HepG2 (cell line): Measurements from ENCODE around the gene MAP7D3. TPM values are rescaled to one million over a fixed set of nuclear protein-coding genes. Genes with fewer than 3 reads are reported as not detected.

Experiments used
- ATAC-seq: fragments of 200-7000 bp; cut with Tn5 transposase; 3 replicates; pipeline ENCODE4 v1.9.1; 2020; ENCODE audit warnings: mild to moderate bottlenecking, moderate library complexity
- BruUV-seq: library from RNA; stranded (reverse); fragments of 400-500 nt; replicated peaks from 2 replicates; lab custom pipeline; 2021; lab: Mats Ljungman, UMichigan
- CTCF ChIA-PET: fragments of 300-600 bp; formaldehyde crosslinking; extraction: SDS; loops from one replicate; lab custom pipeline; 2021; ENCODE audit warnings: low total read pairs, inconsistent platforms, low intra/inter-chr PET ratio; lab: Yijun Ruan, JAX
- POLR2A ChIA-PET: fragments of 350-600 bp; sonication (Branson Sonifier 250); formaldehyde crosslinking; loops from one replicate; lab custom pipeline; 2020; ENCODE audit warnings: antibody characterized with exemption, inconsistent platforms; lab: Yijun Ruan, JAX
- DNase-seq: peaks from one replicate; pipeline ENCODE4 v3.0.0-alpha.2; 2015; ENCODE audit warnings: low spot score
- FAIRE-seq: peaks from 3 replicates; lab custom pipeline; 2011; peaks lifted over from hg19 to GRCh38; lab: Jason Lieb, UNC
- H2AFZ ChIP-seq: one replicate; pipeline ENCODE4 v1.6.1; 2011; ENCODE audit warnings: low read length, inconsistent platforms
- H3K27ac ChIP-seq: fragments of 300-600 bp; 3 replicates; pipeline ENCODE4 v1.8.0; 2011; ENCODE audit warnings: mixed run types, mild to moderate bottlenecking, mixed read lengths, low read length, inconsistent platforms; ENCODE audit not compliant: insufficient read depth; ENCODE audit errors: extremely low read length
- H3K27me3 ChIP-seq, 2 experiments: fragments of 200-600 bp in 1 of 2; 2 replicates in 1 of 2; 3 replicates in 1 of 2; pipeline versions ENCODE4 v1.6.0 to v1.8.0; 2011; ENCODE audit warnings: low read length in 2 of 2, mild to moderate bottlenecking in 2 of 2, moderate library complexity in 2 of 2, inconsistent platforms in 1 of 2; ENCODE audit not compliant: insufficient read depth in 2 of 2, control insufficient read depth in 1 of 2
- H3K36me3 ChIP-seq, 2 experiments: fragments of 200-600 bp in 1 of 2; replicated peaks in 1 of 2; 2 replicates in 1 of 2; 3 replicates in 1 of 2; pipeline versions ENCODE4 v1.5.1 to v1.8.0; 2011; ENCODE audit warnings: low read length in 2 of 2, inconsistent platforms in 1 of 2; ENCODE audit not compliant: insufficient read depth in 2 of 2, control insufficient read depth in 1 of 2
- H3K4me1 ChIP-seq: 2 replicates; pipeline ENCODE4 v1.5.1; 2012; ENCODE audit warnings: low read length, inconsistent platforms; ENCODE audit not compliant: insufficient read depth
- H3K4me2 ChIP-seq: 2 replicates; pipeline ENCODE4 v1.6.0; 2011; ENCODE audit warnings: low read depth, low read length, inconsistent platforms
- H3K4me3 ChIP-seq, 3 experiments: fragments of 200-600 bp in 1 of 3; sonication (generic), shearing (Covaris generic) in 1 of 3; replicated peaks in 1 of 3; 2 replicates each; pipeline ENCODE4 v1.5.1; 2011 to 2016; ENCODE audit warnings: low read length in 3 of 3, inconsistent platforms in 2 of 3, low read depth in 2 of 3, mild to moderate bottlenecking in 2 of 3, control low read depth in 1 of 3, mixed read lengths in 1 of 3; ENCODE audit not compliant: insufficient read depth in 1 of 3
- H3K79me2 ChIP-seq: one replicate; pipeline ENCODE4 v1.6.1; 2011; ENCODE audit warnings: low read length, inconsistent platforms; ENCODE audit not compliant: insufficient read depth
- H3K9ac ChIP-seq: 2 replicates; pipeline ENCODE4 v1.6.0; 2011; ENCODE audit warnings: mild to moderate bottlenecking, low read depth, low read length, inconsistent platforms; ENCODE audit not compliant: insufficient read depth
- H3K9me3 ChIP-seq: 2 replicates; pipeline ENCODE4 v1.5.1; 2012; ENCODE audit warnings: mild to moderate bottlenecking, low read length
- H4K20me1 ChIP-seq: 2 replicates; pipeline ENCODE4 v1.6.0; 2011; ENCODE audit warnings: inconsistent platforms, mild to moderate bottlenecking, low read length, moderate library complexity; ENCODE audit not compliant: insufficient read depth
- CAMTA2 ChIP-seq: sonication (generic); formaldehyde crosslinking; IDR thresholded peaks from 2 replicates; pipeline ENCODE4 v1.4.0; 2020; ENCODE audit warnings: mild to moderate bottlenecking, missing genetic modification reagents, borderline replicate concordance
- CREM ChIP-seq, 2 experiments: sonication (generic) in 1 of 2; formaldehyde crosslinking in 1 of 2; IDR thresholded peaks; 2 replicates each; pipeline versions ENCODE4 v1.4.0 to v1.6.1; 2016 to 2020; ENCODE audit warnings: antibody characterized with exemption in 1 of 2, mild to moderate bottlenecking in 1 of 2, missing genetic modification reagents in 1 of 2
- ELF4 ChIP-seq: sonication (generic); formaldehyde crosslinking; IDR thresholded peaks from 2 replicates; pipeline ENCODE4 v1.5.0; 2020; ENCODE audit warnings: missing genetic modification reagents, mild to moderate bottlenecking, moderate library complexity, borderline replicate concordance
- FIP1L1 ChIP-seq: fragments of 200-400 bp; formaldehyde crosslinking; IDR thresholded peaks from 2 replicates; pipeline ENCODE4 v1.6.1; 2018; ENCODE audit warnings: low read depth, mild to moderate bottlenecking, low read length, moderate library complexity, borderline replicate concordance; ENCODE audit not compliant: insufficient read depth
- FOXO1 ChIP-seq: sonication (generic); formaldehyde crosslinking; IDR thresholded peaks from 2 replicates; pipeline ENCODE4 v1.4.0; 2020; ENCODE audit warnings: missing genetic modification reagents
- HHEX ChIP-seq: IDR thresholded peaks from 2 replicates; pipeline ENCODE4 v1.6.1; 2016; ENCODE audit warnings: control low read depth
- HOXA9 ChIP-seq: sonication (generic); formaldehyde crosslinking; IDR thresholded peaks from 2 replicates; pipeline ENCODE4 v1.8.1; 2022; ENCODE audit warnings: missing genetic modification reagents, mild to moderate bottlenecking, moderate library complexity, borderline replicate concordance
- PAWR ChIP-seq: sonication (generic); formaldehyde crosslinking; IDR thresholded peaks from 2 replicates; pipeline ENCODE4 v1.4.0; 2020; ENCODE audit warnings: missing genetic modification reagents, mild to moderate bottlenecking, borderline replicate concordance
- PHF21A ChIP-seq: sonication (generic); formaldehyde crosslinking; IDR thresholded peaks from 2 replicates; pipeline ENCODE4 v1.5.0; 2020; ENCODE audit warnings: mild to moderate bottlenecking, missing genetic modification reagents
- RBM22 ChIP-seq: fragments of 200-400 bp; formaldehyde crosslinking; optimal IDR thresholded peaks from 2 replicates; pipeline ENCODE3; 2017; ENCODE audit warnings: mild to moderate bottlenecking, low read length, moderate library complexity
- SSRP1 ChIP-seq: IDR thresholded peaks from 2 replicates; pipeline ENCODE4 v1.6.1; 2016; ENCODE audit warnings: control low read depth
- ZBTB42 ChIP-seq: sonication (generic); formaldehyde crosslinking; IDR thresholded peaks from 2 replicates; pipeline ENCODE4 v1.5.0; 2020; ENCODE audit warnings: mild to moderate bottlenecking, missing genetic modification reagents
- ZBTB46 ChIP-seq: sonication (generic); formaldehyde crosslinking; IDR thresholded peaks from 2 replicates; pipeline ENCODE4 v1.4.0; 2020; ENCODE audit warnings: mild to moderate bottlenecking, missing genetic modification reagents, borderline replicate concordance
- ZFP91 ChIP-seq: sonication (generic); formaldehyde crosslinking; IDR thresholded peaks from 2 replicates; pipeline ENCODE4 v1.9.0; 2022; ENCODE audit warnings: missing genetic modification reagents, mild to moderate bottlenecking, borderline replicate concordance
- ZNF619 ChIP-seq: sonication (generic); formaldehyde crosslinking; IDR thresholded peaks from 2 replicates; pipeline ENCODE4 v1.4.0; 2020; ENCODE audit warnings: mild to moderate bottlenecking, missing genetic modification reagents
- WGBS: methylation state at CpG from one replicate; pipeline ENCODE4 v1.1.6; 2017; ENCODE audit warnings: low lambda C conversion rate; 5-methylcytosine and 5-hydroxymethylcytosine counted together
- in situ Hi-C: cut with HindIII; loops from 2 replicates; pipeline ENCODE4 v1.10.0; 2017; ENCODE audit warnings: low pct_unique_long_range_greater_than_20kb; ENCODE audit not compliant: extremely low pct_ligation_motif_present
- intact Hi-C: fragments of 100-400 bp; cut with micrococcal nuclease; formaldehyde crosslinking; loops from one replicate; pipeline ENCODE4 v1.10.0; 2022; ENCODE audit not compliant: unreplicated experiment
- polyA plus RNA-seq, 8 experiments: library from polyadenylated mRNA; depleted of rRNA in 3 of 8; stranded (reverse) in 7 of 8; unstranded in 1 of 8; fragments of >200 nt; fragmentation: Illumina TruSeq in 4 of 8; extraction: Trizol in 4 of 8; gene quantifications; 2 replicates each; pipeline versions ENCODE4 v1.2.1 to v1.2.3, GENCODE V29; 2011 to 2016; ENCODE audit warnings: low read depth in 4 of 8, missing spikeins in 1 of 8, mixed read lengths in 1 of 8; ENCODE audit not compliant: insufficient read depth in 1 of 8
- total RNA-seq, 5 experiments: library from RNA; depleted of rRNA; stranded (reverse); fragments of >200 nt; fragmentation: Illumina TruSeq; extraction: Trizol; gene quantifications; 2 replicates each; pipeline ENCODE4 v1.2.3, GENCODE V29; 2016; ENCODE audit warnings: low read depth in 1 of 5
- TF ChIP-seq, protein P1 (sequence below): sonication (generic); formaldehyde crosslinking; IDR thresholded peaks from 2 replicates; pipeline ENCODE4 v1.8.0; 2022; ENCODE audit warnings: mild to moderate bottlenecking, missing genetic modification reagents; ENCODE audit not compliant: insufficient replicate concordance
- TF ChIP-seq, protein P2 (sequence below): sonication (generic); formaldehyde crosslinking; conservative IDR thresholded peaks from 2 replicates; pipeline ENCODE4 v1.8.0; 2022; ENCODE audit warnings: mild to moderate bottlenecking, moderate library complexity, missing genetic modification reagents

Gene MAP7D3
- total and polyA plus RNA-seq, 2 of the 13 experiments (the other 11 are each of a cell fraction or from before 2014, with no cell fraction given): not detected

GRCh38 chrX:136256026-136256425 is 4.8 kb upstream of the MAP7D3 start:
- intact Hi-C loops: no loop called here
- no TSS peak for BruUV-seq
- TF ChIP-seq HHEX (CRISPR knock-in tag) (no peak), ZNF619 (CRISPR knock-in tag) (no peak), CAMTA2 (CRISPR knock-in tag) (no peak), HOXA9 (no peak), SSRP1 (CRISPR knock-in tag) (no peak), RBM22 (no peak), PAWR (CRISPR knock-in tag) (no peak), ZBTB46 (CRISPR knock-in tag) (no peak), ZFP91 (no peak), FOXO1 (CRISPR knock-in tag) (no peak), PHF21A (CRISPR knock-in tag) (no peak), CREM (IDR thresholded peaks at IDR 0.05) (no peak), CREM (CRISPR knock-in tag; IDR thresholded peaks at IDR 0.05) (no peak), ELF4 (CRISPR knock-in tag) (no peak), ZBTB42 (no peak), FIP1L1 (no peak)
- TF ChIP-seq, protein P1, sequence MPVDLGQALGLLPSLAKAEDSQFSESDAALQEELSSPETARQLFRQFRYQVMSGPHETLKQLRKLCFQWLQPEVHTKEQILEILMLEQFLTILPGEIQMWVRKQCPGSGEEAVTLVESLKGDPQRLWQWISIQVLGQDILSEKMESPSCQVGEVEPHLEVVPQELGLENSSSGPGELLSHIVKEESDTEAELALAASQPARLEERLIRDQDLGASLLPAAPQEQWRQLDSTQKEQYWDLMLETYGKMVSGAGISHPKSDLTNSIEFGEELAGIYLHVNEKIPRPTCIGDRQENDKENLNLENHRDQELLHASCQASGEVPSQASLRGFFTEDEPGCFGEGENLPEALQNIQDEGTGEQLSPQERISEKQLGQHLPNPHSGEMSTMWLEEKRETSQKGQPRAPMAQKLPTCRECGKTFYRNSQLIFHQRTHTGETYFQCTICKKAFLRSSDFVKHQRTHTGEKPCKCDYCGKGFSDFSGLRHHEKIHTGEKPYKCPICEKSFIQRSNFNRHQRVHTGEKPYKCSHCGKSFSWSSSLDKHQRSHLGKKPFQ: no peak
- TF ChIP-seq, protein P2, sequence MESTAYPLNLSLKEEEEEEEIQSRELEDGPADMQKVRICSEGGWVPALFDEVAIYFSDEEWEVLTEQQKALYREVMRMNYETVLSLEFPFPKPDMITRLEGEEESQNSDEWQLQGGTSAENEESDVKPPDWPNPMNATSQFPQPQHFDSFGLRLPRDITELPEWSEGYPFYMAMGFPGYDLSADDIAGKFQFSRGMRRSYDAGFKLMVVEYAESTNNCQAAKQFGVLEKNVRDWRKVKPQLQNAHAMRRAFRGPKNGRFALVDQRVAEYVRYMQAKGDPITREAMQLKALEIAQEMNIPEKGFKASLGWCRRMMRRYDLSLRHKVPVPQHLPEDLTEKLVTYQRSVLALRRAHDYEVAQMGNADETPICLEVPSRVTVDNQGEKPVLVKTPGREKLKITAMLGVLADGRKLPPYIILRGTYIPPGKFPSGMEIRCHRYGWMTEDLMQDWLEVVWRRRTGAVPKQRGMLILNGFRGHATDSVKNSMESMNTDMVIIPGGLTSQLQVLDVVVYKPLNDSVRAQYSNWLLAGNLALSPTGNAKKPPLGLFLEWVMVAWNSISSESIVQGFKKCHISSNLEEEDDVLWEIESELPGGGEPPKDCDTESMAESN (CRISPR knock-in tag): no peak
- Histone ChIP-seq H3K27ac (no peak overlapping the region), H3K36me3 (no peaks in the 10 kb centered on the region), H3K79me2 (no peaks in the 10 kb centered on the region), H3K4me1 (no peaks in the 10 kb centered on the region), H2AFZ (no peak overlapping the region), H3K27me3 (no peaks in the 10 kb centered on the region), H3K9me3 (no peaks in the 10 kb centered on the region), H4K20me1 (no peaks in the 10 kb centered on the region), H3K4me3 (no peak overlapping the region), H3K4me2 (no peak overlapping the region), H3K9ac (no peak overlapping the region)
- 26% methylated on average over 7 of the region's 7 CpGs for WGBS
- ATAC-seq: no peak
- no peak for FAIRE-seq
- CTCF ChIA-PET: no interaction called here
- POLR2A ChIA-PET: no interaction called here
- DNase-seq: no peak
- in situ Hi-C loops: no loop called here
